ENCODE measurements around the gene BICRAL. TPM values are rescaled to one million over a fixed set of nuclear protein-coding genes. Genes with fewer than 3 reads are reported as not detected.

The BICRAL gene
- total and polyA plus RNA-seq, 9 of the 15 experiments (the other 6 are each of a cell fraction or from before 2014, with no cell fraction given): 1.2 to 11.9 (median 5.6) TPM

DNA sequence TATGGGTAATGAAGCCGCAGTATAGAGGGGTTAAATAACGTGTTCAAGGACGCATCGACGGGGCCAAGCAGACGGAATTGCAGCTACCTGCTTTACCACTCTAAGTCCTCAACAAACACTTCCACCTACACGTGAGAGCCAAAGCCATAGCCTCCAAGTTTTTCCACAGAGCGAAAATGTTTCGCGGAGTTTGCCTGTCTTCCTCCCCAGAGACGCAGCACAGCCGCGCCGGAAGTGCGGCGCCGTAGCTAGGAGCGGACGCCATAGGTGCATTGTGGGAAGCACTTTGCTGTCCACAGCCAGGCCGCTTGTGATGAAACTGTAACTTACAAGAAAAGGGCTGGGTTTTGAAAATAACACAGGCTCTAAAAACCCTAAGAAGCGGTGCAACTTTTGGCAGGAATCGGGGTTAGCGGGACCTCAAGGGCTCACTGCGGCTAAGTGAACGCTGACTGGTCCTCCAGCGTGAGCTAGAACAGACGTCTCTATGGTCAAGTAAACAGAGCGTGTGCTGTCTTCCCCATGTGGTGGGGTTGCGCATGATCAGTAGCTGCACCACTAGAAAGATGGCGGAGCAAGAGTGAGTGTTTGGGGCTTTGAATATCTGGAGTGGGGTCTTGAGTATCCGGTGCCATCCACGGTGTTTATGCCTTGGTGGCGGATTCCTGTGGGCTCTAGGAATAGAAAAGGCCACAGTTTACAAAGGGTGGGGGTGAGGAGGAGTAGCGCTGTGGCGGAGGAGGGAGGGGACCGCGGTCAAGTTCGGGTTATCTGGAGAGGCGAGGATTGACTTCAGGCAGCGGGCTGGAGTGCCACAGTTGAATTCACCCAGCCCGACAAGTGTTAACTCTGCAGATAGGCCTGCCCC, 97.8 kb downstream of the BICRAL start, which contains the start of gene RPL7L1 (continued):
- TF ChIP-seq, protein P1, sequence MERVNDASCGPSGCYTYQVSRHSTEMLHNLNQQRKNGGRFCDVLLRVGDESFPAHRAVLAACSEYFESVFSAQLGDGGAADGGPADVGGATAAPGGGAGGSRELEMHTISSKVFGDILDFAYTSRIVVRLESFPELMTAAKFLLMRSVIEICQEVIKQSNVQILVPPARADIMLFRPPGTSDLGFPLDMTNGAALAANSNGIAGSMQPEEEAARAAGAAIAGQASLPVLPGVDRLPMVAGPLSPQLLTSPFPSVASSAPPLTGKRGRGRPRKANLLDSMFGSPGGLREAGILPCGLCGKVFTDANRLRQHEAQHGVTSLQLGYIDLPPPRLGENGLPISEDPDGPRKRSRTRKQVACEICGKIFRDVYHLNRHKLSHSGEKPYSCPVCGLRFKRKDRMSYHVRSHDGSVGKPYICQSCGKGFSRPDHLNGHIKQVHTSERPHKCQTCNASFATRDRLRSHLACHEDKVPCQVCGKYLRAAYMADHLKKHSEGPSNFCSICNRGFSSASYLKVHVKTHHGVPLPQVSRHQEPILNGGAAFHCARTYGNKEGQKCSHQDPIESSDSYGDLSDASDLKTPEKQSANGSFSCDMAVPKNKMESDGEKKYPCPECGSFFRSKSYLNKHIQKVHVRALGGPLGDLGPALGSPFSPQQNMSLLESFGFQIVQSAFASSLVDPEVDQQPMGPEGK (CRISPR knock-in tag; IDR thresholded peaks at IDR 0.05; ENCODE audit: borderline replicate concordance): no peak
- peak; percentile 24; the same call in 1 of the 2 replicates for TF ChIP-seq MAFK (IDR thresholded peaks at IDR 0.05; ENCODE audit: low read length)
- TF ChIP-seq FOXK2 (conservative IDR thresholded peaks at IDR 0.05 in 1 of 2, IDR thresholded peaks at IDR 0.05 in 1 of 2; ENCODE audit: low read depth in 2 of 2): peak; percentile 98 to 99
- TF ChIP-seq YY1 (IDR thresholded peaks at IDR 0.05; ENCODE audit: borderline replicate concordance in 1 of 3, control insufficient read depth in 1 of 3, extremely low read depth in 1 of 3, insufficient read depth in 3 of 3, insufficient read length in 1 of 3, insufficient replicate concordance in 2 of 3, low read depth in 1 of 3, low read length in 2 of 3): peak; percentile 79 to 90 (median 83)
- 0 out of 2 replicates have a peak, but pooled peaks have one; percentile 7 for TF ChIP-seq ZNF134 (CRISPR knock-in tag; conservative IDR thresholded peaks at IDR 0.05)
- TF ChIP-seq ZNF175 (CRISPR knock-in tag; IDR thresholded peaks at IDR 0.05; ENCODE audit: low read depth): no peak; the same call in 1 of the 2 replicates
- peak; percentile 74 for TF ChIP-seq SP2 (IDR thresholded peaks at IDR 0.05; ENCODE audit: extremely low read depth, low read depth, low read length, poor library complexity, severe bottlenecking)
- peak; percentile 75 for TF ChIP-seq NBN (IDR thresholded peaks at IDR 0.05; ENCODE audit: low read depth)
- no peak for TF ChIP-seq ZNF586 (CRISPR knock-in tag; conservative IDR thresholded peaks at IDR 0.05)
- TF ChIP-seq ZNF324 (CRISPR knock-in tag; IDR thresholded peaks at IDR 0.05): no peak
- TF ChIP-seq NR1H2 (CRISPR knock-in tag; IDR thresholded peaks at IDR 0.05): 0 out of 2 replicates have a peak, but pooled peaks have one; percentile 50
- TF ChIP-seq, protein P2, sequence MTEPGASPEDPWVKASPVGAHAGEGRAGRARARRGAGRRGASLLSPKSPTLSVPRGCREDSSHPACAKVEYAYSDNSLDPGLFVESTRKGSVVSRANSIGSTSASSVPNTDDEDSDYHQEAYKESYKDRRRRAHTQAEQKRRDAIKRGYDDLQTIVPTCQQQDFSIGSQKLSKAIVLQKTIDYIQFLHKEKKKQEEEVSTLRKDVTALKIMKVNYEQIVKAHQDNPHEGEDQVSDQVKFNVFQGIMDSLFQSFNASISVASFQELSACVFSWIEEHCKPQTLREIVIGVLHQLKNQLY (CRISPR knock-in tag; conservative IDR thresholded peaks at IDR 0.05): no peak
- TF ChIP-seq PHF21A (IDR thresholded peaks at IDR 0.05; ENCODE audit: borderline replicate concordance, low read depth): peak; percentile 40; the same call in 1 of the 2 replicates
- peak; percentile 52; the same call in 1 of the 2 replicates for TF ChIP-seq BACH1 (tag; IDR thresholded peaks at IDR 0.05)
- TF ChIP-seq SIN3A (IDR thresholded peaks at IDR 0.05; ENCODE audit: borderline replicate concordance in 2 of 2, control insufficient read depth in 1 of 2, low read depth in 2 of 2, low read length in 2 of 2): peak; percentile 23 to 77; a peak in 1 of 4 replicates
- no peak for TF ChIP-seq HDAC3 (IDR thresholded peaks at IDR 0.05; ENCODE audit: borderline replicate concordance, partially characterized antibody)
- no peak for TF ChIP-seq IRF9 (tag; IDR thresholded peaks at IDR 0.05)
- no peak for TF ChIP-seq NFIX (CRISPR knock-in tag; IDR thresholded peaks at IDR 0.05; ENCODE audit: low read depth)
- TF ChIP-seq ZNF232 (CRISPR knock-in tag; IDR thresholded peaks at IDR 0.05): 0 out of 2 replicates have a peak, but pooled peaks have one; percentile 68
- peak; percentile 88; the same call in 1 of the 2 replicates for TF ChIP-seq LARP7 (IDR thresholded peaks at IDR 0.05)
- TF ChIP-seq GABPA (tag; conservative IDR thresholded peaks at IDR 0.05; ENCODE audit: low read depth): peak; percentile 98
- TF ChIP-seq ZKSCAN1 (IDR thresholded peaks at IDR 0.05; ENCODE audit: low read depth, low read length): no peak
- no peak for TF ChIP-seq SREBF2 (CRISPR knock-in tag; IDR thresholded peaks at IDR 0.05)

Measured in K562 (cell line).